ENCODE results near the gene ZBTB42.
"Not testable (repeated sequence)": the region's sequence is repeated elsewhere in the genome, so short reads cannot be mapped to it uniquely, and the experiment has no call there.

DNA sequence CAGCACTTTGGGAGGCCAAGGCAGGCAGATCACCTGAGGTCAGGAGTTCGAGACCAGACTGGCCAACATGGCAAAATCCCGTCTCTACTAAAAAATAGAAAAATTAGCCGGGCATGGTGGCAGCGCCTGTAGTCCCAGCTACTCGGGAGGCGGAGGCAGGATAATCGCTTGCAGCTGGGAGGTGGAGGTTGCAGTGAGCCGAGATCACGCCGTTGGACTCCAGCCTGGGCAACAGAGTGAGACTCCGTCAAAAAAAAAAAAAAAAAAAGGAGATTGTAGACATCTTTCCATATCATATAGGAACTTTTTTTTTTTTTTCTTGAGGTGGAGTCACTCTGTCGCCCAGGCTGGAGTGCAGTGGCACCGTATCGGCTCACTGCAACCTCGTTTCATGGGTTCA lies 13.8 kb downstream of the ZBTB42 start:
- not testable (repeated sequence) for TF ChIP-seq POLR2A (IDR thresholded peaks at IDR 0.05; ENCODE audit: low read depth, low read length); TAF1 (IDR thresholded peaks at IDR 0.05; ENCODE audit: borderline replicate concordance, low read depth, low read length); POLR2AphosphoS5 (IDR thresholded peaks at IDR 0.05; ENCODE audit: low read depth, low read length)
